Endothelial cell of umbilical vein (primary cell): ENCODE data around the gene RAB6C. TPM values are rescaled to one million over a fixed set of nuclear protein-coding genes. Genes with fewer than 3 reads are reported as not detected.
"Not testable (repeated sequence)": the region's sequence is repeated elsewhere in the genome, so short reads cannot be mapped to it uniquely, and the experiment has no call there.

Experiments used
- BruUV-seq: library from RNA; stranded (reverse); fragments of 400-500 nt; replicated peaks from 2 replicates; lab custom pipeline; 2021; lab: Mats Ljungman, UMichigan
- CTCF ChIA-PET: fragments of 300-600, 350-600 bp; sonication (Branson Sonifier 250); formaldehyde crosslinking; loops from one replicate; lab custom pipeline; 2021; ENCODE audit warnings: antibody characterized with exemption, inconsistent platforms; lab: Charles Lee
- POLR2A ChIA-PET: fragments of 300-600, 350-600 bp; sonication (Branson Sonifier 250); formaldehyde crosslinking; loops from one replicate; lab custom pipeline; 2021; ENCODE audit warnings: antibody characterized with exemption, inconsistent platforms; lab: Charles Lee
- DNase-seq: peaks from one replicate; pipeline ENCODE4 v3.0.0-alpha.2; 2011; ENCODE audit warnings: low read depth, low spot score
- FAIRE-seq: peaks from 2 replicates; lab custom pipeline; 2011; peaks lifted over from hg19 to GRCh38; lab: Jason Lieb, UNC
- H2AFZ ChIP-seq: 2 replicates; pipeline ENCODE4 v1.6.0; 2012; ENCODE audit warnings: low read depth, low read length, control low read depth, inconsistent platforms
- H3K27ac ChIP-seq: 2 replicates; pipeline ENCODE4 v1.5.1; 2011; ENCODE audit warnings: low read depth, mild to moderate bottlenecking, control low read depth, low read length, moderate library complexity; ENCODE audit not compliant: insufficient read depth
- H3K27me3 ChIP-seq, 2 experiments: 2 replicates each; pipeline versions ENCODE4 v1.6.0 to v1.6.1; 2011; ENCODE audit warnings: low read length in 2 of 2, mixed read lengths in 1 of 2; ENCODE audit not compliant: control insufficient read depth in 2 of 2, insufficient read depth in 2 of 2
- H3K36me3 ChIP-seq, 2 experiments: 2 replicates in 1 of 2; 3 replicates in 1 of 2; pipeline ENCODE4 v1.5.1; 2011; ENCODE audit warnings: low read length in 2 of 2, mild to moderate bottlenecking in 1 of 2, moderate library complexity in 1 of 2; ENCODE audit not compliant: control insufficient read depth in 2 of 2, insufficient read depth in 2 of 2; ENCODE audit errors: extremely low read depth in 1 of 2
- H3K4me1 ChIP-seq: 3 replicates; pipeline ENCODE4 v1.5.1; 2011; ENCODE audit warnings: mild to moderate bottlenecking, low read length; ENCODE audit not compliant: control insufficient read depth, insufficient read depth; ENCODE audit errors: extremely low read depth
- H3K4me2 ChIP-seq: 2 replicates; pipeline ENCODE4 v1.6.1; 2011; ENCODE audit warnings: low read length, control low read depth, mixed read lengths; ENCODE audit not compliant: insufficient read depth
- H3K4me3 ChIP-seq, 3 experiments: fragments of 200-600 bp in 1 of 3; sonication (generic), shearing (Covaris generic) in 1 of 3; replicated peaks in 1 of 3; 2 replicates each; pipeline ENCODE4 v1.5.1; 2011 to 2016; ENCODE audit warnings: control low read depth in 3 of 3, low read length in 3 of 3, mild to moderate bottlenecking in 2 of 3, inconsistent platforms in 1 of 3, low read depth in 1 of 3, moderate library complexity in 1 of 3; ENCODE audit not compliant: insufficient read depth in 1 of 3
- H3K79me2 ChIP-seq: 2 replicates; pipeline ENCODE4 v1.6.0; 2012; ENCODE audit warnings: low read length, inconsistent platforms; ENCODE audit not compliant: control insufficient read depth, insufficient read depth
- H3K9ac ChIP-seq: replicated peaks from 2 replicates; pipeline ENCODE3; 2011; ENCODE audit warnings: low read length, control low read depth; ENCODE audit not compliant: insufficient read depth; ENCODE audit errors: extremely low read depth
- H3K9me1 ChIP-seq: replicated peaks from 3 replicates; pipeline ENCODE4 v1.6.0; 2011; ENCODE audit warnings: mild to moderate bottlenecking, low read length; ENCODE audit not compliant: control insufficient read depth, insufficient read depth; ENCODE audit errors: extremely low read depth
- H3K9me3 ChIP-seq: replicated peaks from 2 replicates; pipeline ENCODE4 v1.5.1; 2012; ENCODE audit warnings: low read length, inconsistent platforms; ENCODE audit not compliant: control insufficient read depth, insufficient read depth
- H4K20me1 ChIP-seq: replicated peaks from 2 replicates; pipeline ENCODE3; 2011; ENCODE audit warnings: mild to moderate bottlenecking, low read length; ENCODE audit not compliant: control insufficient read depth, insufficient read depth; ENCODE audit errors: extremely low read depth
- CTCF ChIP-seq, 2 donors: IDR thresholded peaks; 1 replicate in 1 of 2; 2 replicates in 1 of 2; pipeline ENCODE4 v1.5.1; 2011; ENCODE audit warnings: low read length in 2 of 2, mild to moderate bottlenecking in 2 of 2, moderate library complexity in 2 of 2, control low read depth in 1 of 2, inconsistent platforms in 1 of 2, low read depth in 1 of 2; ENCODE audit not compliant: insufficient read depth in 1 of 2; ENCODE audit errors: extremely low read depth in 1 of 2
- EZH2 ChIP-seq: IDR thresholded peaks from 2 replicates; pipeline ENCODE4 v1.6.1; 2012; ENCODE audit warnings: borderline replicate concordance, low read depth, mild to moderate bottlenecking, moderate library complexity, low read length, inconsistent platforms; ENCODE audit not compliant: severe bottlenecking
- FOS ChIP-seq: IDR thresholded peaks from 2 replicates; pipeline ENCODE4 v1.6.1; 2011; ENCODE audit warnings: mild to moderate bottlenecking, low read length, moderate library complexity, borderline replicate concordance; ENCODE audit not compliant: insufficient read depth
- GATA2 ChIP-seq: IDR thresholded peaks from 2 replicates; pipeline ENCODE4 v1.7.0; 2011; ENCODE audit warnings: low read depth, mild to moderate bottlenecking, moderate library complexity, mixed read lengths, low read length; ENCODE audit not compliant: insufficient read length, insufficient read depth
- JUN ChIP-seq: IDR thresholded peaks from 2 replicates; pipeline ENCODE4 v1.6.1; 2011; ENCODE audit warnings: borderline replicate concordance, low read depth; ENCODE audit not compliant: insufficient read length, insufficient read depth
- MAX ChIP-seq: IDR thresholded peaks from 2 replicates; pipeline ENCODE4 v1.6.1; 2011; ENCODE audit not compliant: insufficient read depth, insufficient read length
- MYC ChIP-seq: IDR thresholded peaks from one replicate; pipeline ENCODE4 v1.6.1; 2011; ENCODE audit warnings: mild to moderate bottlenecking, low read depth, low read length
- POLR2A ChIP-seq: IDR thresholded peaks from 2 replicates; pipeline ENCODE4 v1.6.1; 2012; ENCODE audit warnings: low read depth, mild to moderate bottlenecking, control low read depth, low read length
- POLR2AphosphoS5 ChIP-seq: IDR thresholded peaks from 2 replicates; pipeline ENCODE4 v1.6.1; 2012; ENCODE audit warnings: low read depth, mild to moderate bottlenecking, control low read depth, low read length, moderate library complexity; ENCODE audit not compliant: insufficient read depth
- dilution Hi-C: fragments of 300-500 bp; cut with MboI; formaldehyde crosslinking; loops from one replicate; pipeline ENCODE4 v1.15.0; 2019; ENCODE audit warnings: low sequenced_read_pairs; ENCODE audit not compliant: extremely low pct_ligation_motif_present
- intact Hi-C: fragments of 100-400 bp; cut with micrococcal nuclease; formaldehyde crosslinking; loops from one replicate; pipeline ENCODE4 v1.10.0; 2022
- polyA plus RNA-seq, 4 experiments: library from polyadenylated mRNA; depleted of rRNA in 3 of 4; stranded (reverse) in 3 of 4; unstranded in 1 of 4; fragments of >200 nt; gene quantifications; 2 replicates each; pipeline versions ENCODE4 v1.2.1 to v1.2.3, GENCODE V29; 2011 to 2012; ENCODE audit warnings: missing spikeins in 1 of 4
- total RNA-seq: library from RNA; stranded (reverse); gene quantifications from 2 replicates; pipeline ENCODE4 v1.2.3, GENCODE V29; 2021

The RAB6C gene
- total and polyA plus RNA-seq, 2 donors (not counting 3 experiments of a cell fraction or from before 2014, with no cell fraction given) = not detected

DNA sequence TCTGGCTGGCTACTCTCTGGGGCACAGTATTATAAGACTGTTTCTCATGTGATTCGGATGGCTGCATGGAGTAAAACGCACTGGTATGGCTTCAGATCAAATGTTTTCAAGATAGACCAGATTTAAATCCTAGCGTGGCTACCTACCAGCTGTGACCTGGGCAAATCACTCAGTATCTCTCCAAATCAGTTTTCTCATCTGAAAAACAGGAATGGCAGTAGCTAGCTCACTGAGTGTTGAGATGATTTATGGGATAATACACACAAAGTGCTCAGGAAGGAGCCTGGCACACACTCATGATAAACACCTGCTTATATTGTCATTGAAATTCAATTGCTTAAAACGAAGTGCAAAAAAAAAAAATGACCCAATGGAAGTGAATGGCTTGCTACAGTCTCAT, 10.9 kb upstream of the RAB6C start:
- BruUV-seq, POLR2A ChIA-PET: not testable (repeated sequence)

DNA sequence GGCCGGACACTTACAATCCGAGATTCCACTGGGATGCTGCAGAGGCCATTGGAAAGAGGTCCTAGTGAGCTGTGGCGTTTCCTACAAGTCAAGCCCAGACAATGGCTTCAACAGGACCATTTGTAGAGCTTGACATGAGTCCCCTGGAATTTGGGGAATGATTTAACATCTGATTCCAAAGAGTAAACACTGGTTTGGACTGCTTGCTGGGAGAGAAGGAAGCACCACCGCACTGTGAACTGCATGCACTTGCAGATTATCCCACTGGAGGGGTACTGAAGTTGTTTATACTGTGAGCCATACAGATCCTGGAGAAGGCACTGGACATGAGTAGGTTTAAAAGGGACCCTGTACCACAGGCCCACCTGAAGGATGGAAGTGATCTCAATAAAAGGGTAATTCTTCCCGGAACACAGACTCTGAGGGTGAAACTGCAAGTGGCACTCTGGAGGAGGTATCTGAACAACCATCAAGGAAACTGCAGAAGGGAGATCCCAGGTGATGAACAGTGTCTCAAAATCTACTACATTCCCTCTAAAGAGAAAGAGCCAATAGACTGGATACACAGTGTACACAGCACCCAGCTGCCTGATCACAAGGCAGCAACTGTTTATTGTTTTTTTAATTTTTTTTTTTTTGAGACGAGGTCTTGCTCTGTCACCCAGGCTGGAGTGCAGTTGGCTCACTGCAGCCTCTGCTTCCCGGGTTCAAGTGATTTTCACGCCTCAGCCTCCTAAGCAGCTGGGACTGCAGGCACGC, 4.3 kb upstream of the RAB6C start:
- no peaks in the 10 kb centered on the region for H3K36me3 ChIP-seq
- no peaks in the 10 kb centered on the region for H3K9me3 ChIP-seq
- H3K27ac ChIP-seq = no peak overlapping the region
- ChIA-PET POLR2A (no interaction called here), CTCF (no interaction called here)
- DNase-seq (no peak), FAIRE-seq (no peak)
- intact Hi-C loops = no loop called here
- no TSS peak for BruUV-seq
- no peak overlapping the region for H3K4me3 ChIP-seq
- no peaks in the 10 kb centered on the region for H3K79me2 ChIP-seq
- H2AFZ ChIP-seq = no peak overlapping the region
- TF ChIP-seq JUN (no peak), EZH2 (no peak), MAX (no peak), FOS (no peak), GATA2 (no peak), CTCF (IDR thresholded peaks at IDR 0.05; ENCODE audit: extremely low read depth in 1 of 2, insufficient read depth in 1 of 2, low read depth in 1 of 2, low read length in 2 of 2) (no peak), POLR2A (no peak), POLR2AphosphoS5 (no peak), MYC (no peak)
- no peaks in the 10 kb centered on the region for H4K20me1 ChIP-seq
- dilution Hi-C loops = no loop called here
- no peaks in the 10 kb centered on the region for H3K9me1 ChIP-seq
- no peak overlapping the region for H3K9ac ChIP-seq
- H3K4me1 ChIP-seq = no peaks in the 10 kb centered on the region
- H3K27me3 ChIP-seq = peaks cover 4 to 8% of the 10 kb centered on the region in 2 experiments
- H3K4me2 ChIP-seq = no peak overlapping the region

More for the DNA sequence above, 10.9 kb upstream of the RAB6C start:
- H3K4me1 ChIP-seq, dilution Hi-C loops, H2AFZ ChIP-seq, H4K20me1 ChIP-seq, H3K4me3 ChIP-seq, H3K9me3 ChIP-seq, intact Hi-C loops, H3K4me2 ChIP-seq, H3K36me3 ChIP-seq, H3K27me3 ChIP-seq, H3K79me2 ChIP-seq, FAIRE-seq, H3K27ac ChIP-seq, CTCF ChIA-PET, H3K9ac ChIP-seq, H3K9me1 ChIP-seq, DNase-seq: not testable (repeated sequence)
